SH-SY5Y (cell line): ENCODE measurements around the gene PTEN.

Experiments
- GATA2 ChIP-seq: IDR thresholded peaks from 2 replicates; pipeline ENCODE4 v1.6.1; 2011; ENCODE audit warnings: mild to moderate bottlenecking, low read depth, low read length
- GATA3 ChIP-seq: IDR thresholded peaks from 2 replicates; pipeline ENCODE4 v1.6.1; 2011; ENCODE audit warnings: low read depth, mild to moderate bottlenecking, low read length, moderate library complexity

- TF ChIP-seq GATA2 (no peak), GATA3 (no peak)
Observed at GRCh38 chr10:87927091-87927490, 63.7 kb downstream of the PTEN start.
